GM12865 (cell line): ENCODE data around the gene NAV3.

ENCODE experiments used
- DNase-seq: peaks from one replicate; pipeline ENCODE4 v3.0.0; 2010; ENCODE audit warnings: low read depth
- H3K4me3 ChIP-seq: 2 replicates; pipeline ENCODE4 v1.5.1; 2011; ENCODE audit warnings: mild to moderate bottlenecking, low read depth, low read length, control low read depth
- CTCF ChIP-seq: IDR thresholded peaks from 2 replicates; pipeline ENCODE4 v1.5.1; 2011; ENCODE audit warnings: low read length, control low read depth, low read depth, inconsistent platforms; ENCODE audit not compliant: insufficient read depth; ENCODE audit errors: missing control alignments

Gene NAV3

GRCh38 chr12:78128211-78128610 is 297.5 kb downstream of the NAV3 start:
- no peak overlapping the region for H3K4me3 ChIP-seq
- TF ChIP-seq CTCF: no peak
- no peak for DNase-seq

- DNase-seq: no peak
Observed at GRCh38 chr12:78143717-78144116, 313.0 kb downstream of the NAV3 start.

GRCh38 chr12:78145398-78145797 is 314.7 kb downstream of the NAV3 start:
- no peak for DNase-seq
- no peak for TF ChIP-seq CTCF
- H3K4me3 ChIP-seq: no peak overlapping the region

More at GRCh38 chr12:78143717-78144116, 313.0 kb downstream of the NAV3 start:
- no peak overlapping the region for H3K4me3 ChIP-seq
- TF ChIP-seq CTCF: no peak

- DNase-seq: peak; percentile 32
- TF ChIP-seq CTCF: peak; percentile 62
- no peak overlapping the region for H3K4me3 ChIP-seq
Observed at GRCh38 chr12:78146365-78146772, 315.7 kb downstream of the NAV3 start.

- DNase-seq: no peak
- no peak overlapping the region for H3K4me3 ChIP-seq
- TF ChIP-seq CTCF: no peak
Observed at GRCh38 chr12:78149459-78149858, 318.8 kb downstream of the NAV3 start.

- H3K4me3 ChIP-seq: no peak overlapping the region
- DNase-seq: no peak
- no peak for TF ChIP-seq CTCF
Observed at GRCh38 chr12:78155546-78155945, 324.9 kb downstream of the NAV3 start.

GRCh38 chr12:78156751-78157150 is 326.1 kb downstream of the NAV3 start:
- DNase-seq: no peak
- no peak for TF ChIP-seq CTCF
- no peak overlapping the region for H3K4me3 ChIP-seq
